ENCODE measurements around the gene BCL11A. TPM values are rescaled to one million over a fixed set of nuclear protein-coding genes. Genes with fewer than 3 reads are reported as not detected.

The BCL11A gene
- total and polyA plus RNA-seq, 2 of the 13 experiments (the other 11 are each of a cell fraction or from before 2014, with no cell fraction given), result not detected

DNA sequence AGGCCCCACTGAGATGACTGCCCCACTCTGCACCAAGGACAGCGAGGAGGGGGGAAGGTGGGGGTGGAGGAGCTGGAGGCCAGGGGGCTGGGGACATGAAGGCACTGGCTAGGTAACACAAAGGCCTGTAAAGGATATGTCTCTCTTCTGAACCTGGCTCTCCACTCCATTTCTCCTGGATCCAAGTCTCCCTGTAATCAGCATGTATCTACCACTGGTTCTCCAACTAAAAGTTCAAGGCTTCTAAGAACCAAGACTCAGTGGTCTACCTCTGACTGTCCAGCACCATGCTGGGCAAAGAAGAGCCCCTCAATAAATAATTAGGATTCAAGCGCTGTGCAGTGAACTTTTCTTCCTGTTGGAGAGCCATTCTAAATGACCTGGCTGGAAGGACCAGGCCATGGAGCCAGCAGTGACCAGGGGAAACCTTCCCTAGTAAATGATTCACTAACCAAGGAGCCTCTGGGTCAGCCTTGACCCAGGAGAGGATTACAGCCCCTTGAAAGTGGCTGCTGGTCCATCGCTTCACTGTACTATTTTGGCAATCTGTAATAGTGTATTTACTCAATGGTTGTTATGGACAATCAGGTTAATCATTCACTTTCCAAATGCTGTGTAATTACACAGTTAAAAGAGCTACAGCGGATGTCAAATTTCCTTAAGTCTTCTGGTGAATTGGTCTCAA, 73.2 kb downstream of the BCL11A start (continued):
- TF ChIP-seq, protein P1, sequence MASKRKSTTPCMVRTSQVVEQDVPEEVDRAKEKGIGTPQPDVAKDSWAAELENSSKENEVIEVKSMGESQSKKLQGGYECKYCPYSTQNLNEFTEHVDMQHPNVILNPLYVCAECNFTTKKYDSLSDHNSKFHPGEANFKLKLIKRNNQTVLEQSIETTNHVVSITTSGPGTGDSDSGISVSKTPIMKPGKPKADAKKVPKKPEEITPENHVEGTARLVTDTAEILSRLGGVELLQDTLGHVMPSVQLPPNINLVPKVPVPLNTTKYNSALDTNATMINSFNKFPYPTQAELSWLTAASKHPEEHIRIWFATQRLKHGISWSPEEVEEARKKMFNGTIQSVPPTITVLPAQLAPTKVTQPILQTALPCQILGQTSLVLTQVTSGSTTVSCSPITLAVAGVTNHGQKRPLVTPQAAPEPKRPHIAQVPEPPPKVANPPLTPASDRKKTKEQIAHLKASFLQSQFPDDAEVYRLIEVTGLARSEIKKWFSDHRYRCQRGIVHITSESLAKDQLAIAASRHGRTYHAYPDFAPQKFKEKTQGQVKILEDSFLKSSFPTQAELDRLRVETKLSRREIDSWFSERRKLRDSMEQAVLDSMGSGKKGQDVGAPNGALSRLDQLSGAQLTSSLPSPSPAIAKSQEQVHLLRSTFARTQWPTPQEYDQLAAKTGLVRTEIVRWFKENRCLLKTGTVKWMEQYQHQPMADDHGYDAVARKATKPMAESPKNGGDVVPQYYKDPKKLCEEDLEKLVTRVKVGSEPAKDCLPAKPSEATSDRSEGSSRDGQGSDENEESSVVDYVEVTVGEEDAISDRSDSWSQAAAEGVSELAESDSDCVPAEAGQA (IDR thresholded peaks at IDR 0.05; ENCODE audit: low read depth), result no peak
- TF ChIP-seq, protein P1 (CRISPR knock-in tag; IDR thresholded peaks at IDR 0.05; ENCODE audit: borderline replicate concordance), result no peak
- no peak for TF ChIP-seq TCF7L2 (IDR thresholded peaks at IDR 0.05; ENCODE audit: low read depth, low read length)
- TF ChIP-seq ZNF674 (CRISPR knock-in tag; IDR thresholded peaks at IDR 0.05; ENCODE audit: low read depth), result no peak
- no peak for TF ChIP-seq NFE2 (CRISPR knock-in tag; IDR thresholded peaks at IDR 0.05)
- TF ChIP-seq TEAD2 (CRISPR knock-in tag; IDR thresholded peaks at IDR 0.05), result no peak
- no peak for TF ChIP-seq MEF2D (CRISPR knock-in tag; IDR thresholded peaks at IDR 0.05)
- TF ChIP-seq ZNF33B (CRISPR knock-in tag; IDR thresholded peaks at IDR 0.05), result no peak
- TF ChIP-seq SOX6 (IDR thresholded peaks at IDR 0.05), result no peak
- peak; percentile 87 for TF ChIP-seq SOX6 (CRISPR knock-in tag; IDR thresholded peaks at IDR 0.05)
- TF ChIP-seq HNF4A (CRISPR knock-in tag; IDR thresholded peaks at IDR 0.05), result peak; percentile 80
- TF ChIP-seq, protein P2, sequence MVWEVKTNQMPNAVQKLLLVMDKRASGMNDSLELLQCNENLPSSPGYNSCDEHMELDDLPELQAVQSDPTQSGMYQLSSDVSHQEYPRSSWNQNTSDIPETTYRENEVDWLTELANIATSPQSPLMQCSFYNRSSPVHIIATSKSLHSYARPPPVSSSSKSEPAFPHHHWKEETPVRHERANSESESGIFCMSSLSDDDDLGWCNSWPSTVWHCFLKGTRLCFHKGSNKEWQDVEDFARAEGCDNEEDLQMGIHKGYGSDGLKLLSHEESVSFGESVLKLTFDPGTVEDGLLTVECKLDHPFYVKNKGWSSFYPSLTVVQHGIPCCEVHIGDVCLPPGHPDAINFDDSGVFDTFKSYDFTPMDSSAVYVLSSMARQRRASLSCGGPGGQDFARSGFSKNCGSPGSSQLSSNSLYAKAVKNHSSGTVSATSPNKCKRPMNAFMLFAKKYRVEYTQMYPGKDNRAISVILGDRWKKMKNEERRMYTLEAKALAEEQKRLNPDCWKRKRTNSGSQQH (CRISPR knock-in tag; IDR thresholded peaks at IDR 0.05; ENCODE audit: low read depth), result no peak
- TF ChIP-seq ZNF768 (CRISPR knock-in tag; IDR thresholded peaks at IDR 0.05), result no peak
- TF ChIP-seq, protein P3, sequence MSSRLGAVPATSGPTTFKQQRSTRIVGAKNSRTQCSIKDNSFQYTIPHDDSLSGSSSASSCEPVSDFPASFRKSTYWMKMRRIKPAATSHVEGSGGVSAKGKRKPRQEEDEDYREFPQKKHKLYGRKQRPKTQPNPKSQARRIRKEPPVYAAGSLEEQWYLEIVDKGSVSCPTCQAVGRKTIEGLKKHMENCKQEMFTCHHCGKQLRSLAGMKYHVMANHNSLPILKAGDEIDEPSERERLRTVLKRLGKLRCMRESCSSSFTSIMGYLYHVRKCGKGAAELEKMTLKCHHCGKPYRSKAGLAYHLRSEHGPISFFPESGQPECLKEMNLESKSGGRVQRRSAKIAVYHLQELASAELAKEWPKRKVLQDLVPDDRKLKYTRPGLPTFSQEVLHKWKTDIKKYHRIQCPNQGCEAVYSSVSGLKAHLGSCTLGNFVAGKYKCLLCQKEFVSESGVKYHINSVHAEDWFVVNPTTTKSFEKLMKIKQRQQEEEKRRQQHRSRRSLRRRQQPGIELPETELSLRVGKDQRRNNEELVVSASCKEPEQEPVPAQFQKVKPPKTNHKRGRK (CRISPR knock-in tag; IDR thresholded peaks at IDR 0.05), result no peak
- TF ChIP-seq, protein P4, sequence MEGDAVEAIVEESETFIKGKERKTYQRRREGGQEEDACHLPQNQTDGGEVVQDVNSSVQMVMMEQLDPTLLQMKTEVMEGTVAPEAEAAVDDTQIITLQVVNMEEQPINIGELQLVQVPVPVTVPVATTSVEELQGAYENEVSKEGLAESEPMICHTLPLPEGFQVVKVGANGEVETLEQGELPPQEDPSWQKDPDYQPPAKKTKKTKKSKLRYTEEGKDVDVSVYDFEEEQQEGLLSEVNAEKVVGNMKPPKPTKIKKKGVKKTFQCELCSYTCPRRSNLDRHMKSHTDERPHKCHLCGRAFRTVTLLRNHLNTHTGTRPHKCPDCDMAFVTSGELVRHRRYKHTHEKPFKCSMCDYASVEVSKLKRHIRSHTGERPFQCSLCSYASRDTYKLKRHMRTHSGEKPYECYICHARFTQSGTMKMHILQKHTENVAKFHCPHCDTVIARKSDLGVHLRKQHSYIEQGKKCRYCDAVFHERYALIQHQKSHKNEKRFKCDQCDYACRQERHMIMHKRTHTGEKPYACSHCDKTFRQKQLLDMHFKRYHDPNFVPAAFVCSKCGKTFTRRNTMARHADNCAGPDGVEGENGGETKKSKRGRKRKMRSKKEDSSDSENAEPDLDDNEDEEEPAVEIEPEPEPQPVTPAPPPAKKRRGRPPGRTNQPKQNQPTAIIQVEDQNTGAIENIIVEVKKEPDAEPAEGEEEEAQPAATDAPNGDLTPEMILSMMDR (CRISPR knock-in tag; IDR thresholded peaks at IDR 0.05), result no peak
- TF ChIP-seq, protein P5, sequence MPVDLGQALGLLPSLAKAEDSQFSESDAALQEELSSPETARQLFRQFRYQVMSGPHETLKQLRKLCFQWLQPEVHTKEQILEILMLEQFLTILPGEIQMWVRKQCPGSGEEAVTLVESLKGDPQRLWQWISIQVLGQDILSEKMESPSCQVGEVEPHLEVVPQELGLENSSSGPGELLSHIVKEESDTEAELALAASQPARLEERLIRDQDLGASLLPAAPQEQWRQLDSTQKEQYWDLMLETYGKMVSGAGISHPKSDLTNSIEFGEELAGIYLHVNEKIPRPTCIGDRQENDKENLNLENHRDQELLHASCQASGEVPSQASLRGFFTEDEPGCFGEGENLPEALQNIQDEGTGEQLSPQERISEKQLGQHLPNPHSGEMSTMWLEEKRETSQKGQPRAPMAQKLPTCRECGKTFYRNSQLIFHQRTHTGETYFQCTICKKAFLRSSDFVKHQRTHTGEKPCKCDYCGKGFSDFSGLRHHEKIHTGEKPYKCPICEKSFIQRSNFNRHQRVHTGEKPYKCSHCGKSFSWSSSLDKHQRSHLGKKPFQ (CRISPR knock-in tag; IDR thresholded peaks at IDR 0.05; ENCODE audit: insufficient replicate concordance), result no peak
- TF ChIP-seq MXI1 (IDR thresholded peaks at IDR 0.05; ENCODE audit: borderline replicate concordance, low read depth, low read length), result no peak
- peak; percentile 23; the same call in 1 of the 2 replicates for TF ChIP-seq ZNF264 (CRISPR knock-in tag; IDR thresholded peaks at IDR 0.05)

All from HepG2 (cell line).